HG03575 (cell line): ENCODE results near the gene ZNG1F.
"Not testable (repeated sequence)": the region's sequence is repeated elsewhere in the genome, so short reads cannot be mapped to it uniquely, and the experiment has no call there.

Source experiments
- ATAC-seq: cut with Tn5 transposase; IDR thresholded peaks from one replicate; pipeline ENCODE4 v1.9.1; 2021; ENCODE audit not compliant: unreplicated experiment, insufficient number of reproducible peaks, low FRiP score; ENCODE audit errors: extremely low read depth

The ZNG1F gene

GRCh38 chr9:41090386-41090785, 98.7 kb downstream of the ZNG1F start:
- ATAC-seq, result not testable (repeated sequence)

- ATAC-seq, result not testable (repeated sequence)
These were observed 100.6 kb downstream of the ZNG1F start for GRCh38 chr9:41088450-41089059.

GRCh38 chr9:41087929-41088328, 101.2 kb downstream of the ZNG1F start:
- not testable (repeated sequence) for ATAC-seq

- not testable (repeated sequence) for ATAC-seq
These were observed 101.8 kb downstream of the ZNG1F start for GRCh38 chr9:41087157-41087780.

GRCh38 chr9:41086685-41087084, 102.4 kb downstream of the ZNG1F start:
- ATAC-seq, result not testable (repeated sequence)

- ATAC-seq, result not testable (repeated sequence)
These were observed 102.9 kb downstream of the ZNG1F start for GRCh38 chr9:41086215-41086614.

- not testable (repeated sequence) for ATAC-seq
These were observed 106.8 kb downstream of the ZNG1F start for GRCh38 chr9:41082358-41082757.
